ENCODE results near the gene MAVS.

MAVS gene

DNA sequence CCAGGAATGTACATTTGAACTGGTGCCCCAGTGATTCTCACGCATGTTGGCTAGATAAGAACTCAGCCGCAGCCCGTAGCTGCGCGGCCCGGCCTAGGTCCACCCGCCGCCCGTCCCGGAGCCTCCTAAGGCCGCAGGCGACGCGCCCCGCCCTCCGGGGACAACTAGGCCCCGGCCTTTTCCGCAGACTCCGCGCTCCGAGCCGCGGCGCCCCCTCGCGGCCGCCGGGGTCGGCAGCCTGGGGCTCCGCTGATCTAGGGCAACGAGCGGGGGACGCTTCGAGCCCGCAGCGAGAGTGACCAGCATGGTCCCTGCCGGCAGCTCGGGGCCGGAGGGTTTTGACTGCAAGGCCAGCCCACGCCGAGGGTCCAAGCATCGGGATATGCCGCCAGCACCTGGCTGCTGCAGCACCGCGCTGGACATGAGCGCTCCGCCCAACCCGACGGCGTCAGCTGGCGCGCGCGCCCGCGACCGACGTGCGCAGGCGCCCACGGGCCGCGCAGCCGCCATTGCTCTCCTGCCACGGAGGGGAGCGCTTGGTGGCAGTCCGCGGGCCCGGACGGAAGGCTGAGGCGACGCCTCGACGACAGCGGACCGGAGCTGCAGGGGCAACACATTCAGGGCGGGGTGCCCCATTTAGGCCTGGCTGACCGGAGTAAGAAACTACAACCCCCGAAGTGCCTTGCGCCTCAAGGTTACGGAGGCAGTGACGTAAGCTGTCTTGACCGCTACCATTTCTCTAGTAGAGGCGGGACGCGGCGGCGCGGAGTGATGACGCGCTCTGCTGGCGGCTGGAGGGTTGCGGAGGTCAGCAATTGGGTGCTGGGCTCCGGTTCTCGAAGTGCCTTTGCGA is 26.4 kb upstream of the MAVS start, which contains the start of gene AP5S1:
TSS of gene AP5S1 (plus strand) at position 500 of the 853 bp plus-strand sequence. CDS start 1,571 bp downstream, outside the sequence.
- H3K27me3 ChIP-seq (ENCODE audit: insufficient read depth, poor library complexity, severe bottlenecking): no peaks in the 10 kb centered on the region
- ATAC-seq (ENCODE audit: low read depth): peak; percentile 70
- peak; percentile 99 for TF ChIP-seq CTCF (IDR thresholded peaks at IDR 0.05; ENCODE audit: poor library complexity, severe bottlenecking)
- DNase-seq (ENCODE audit: low spot score): peak; percentile 96
- H3K27ac ChIP-seq (ENCODE audit: poor library complexity, severe bottlenecking): peak within 1 kb of the TSS; percentile 72
- no peaks in the 10 kb centered on the region for H3K9me3 ChIP-seq (ENCODE audit: severe bottlenecking)
- peaks cover 12% of the 10 kb centered on the region for H3K36me3 ChIP-seq (ENCODE audit: low read depth)
- peaks cover 8% of the 10 kb centered on the region for H3K4me1 ChIP-seq (ENCODE audit: insufficient read depth, poor library complexity, severe bottlenecking)
- H3K4me3 ChIP-seq (ENCODE audit: severe bottlenecking): peak within 1 kb of the TSS; percentile 76

- Histone ChIP-seq H3K9me3 (ENCODE audit: severe bottlenecking) (no peaks in the 10 kb centered on the region), H3K4me3 (ENCODE audit: severe bottlenecking) (peak overlapping the region; percentile 76), H3K27me3 (ENCODE audit: insufficient read depth, poor library complexity, severe bottlenecking) (no peaks in the 10 kb centered on the region), H3K36me3 (ENCODE audit: low read depth) (peaks cover 12% of the 10 kb centered on the region), H3K27ac (ENCODE audit: poor library complexity, severe bottlenecking) (peak overlapping the region; percentile 72), H3K4me1 (ENCODE audit: insufficient read depth, poor library complexity, severe bottlenecking) (peaks cover 8% of the 10 kb centered on the region)
- TF ChIP-seq CTCF (IDR thresholded peaks at IDR 0.05; ENCODE audit: poor library complexity, severe bottlenecking): no peak
- DNase-seq (ENCODE audit: low spot score) (no peak), ATAC-seq (ENCODE audit: low read depth) (no peak)
Measured at GRCh38 chr20:3820901-3821727, 25.5 kb upstream of the MAVS start.

GRCh38 chr20:3821996-3822395 is 24.6 kb upstream of the MAVS start:
- Histone ChIP-seq H3K4me1 (ENCODE audit: insufficient read depth, poor library complexity, severe bottlenecking) (peaks cover 8% of the 10 kb centered on the region), H3K4me3 (ENCODE audit: severe bottlenecking) (no peak overlapping the region), H3K36me3 (ENCODE audit: low read depth) (peaks cover 12% of the 10 kb centered on the region), H3K27me3 (ENCODE audit: insufficient read depth, poor library complexity, severe bottlenecking) (no peaks in the 10 kb centered on the region), H3K27ac (ENCODE audit: poor library complexity, severe bottlenecking) (no peak overlapping the region), H3K9me3 (ENCODE audit: severe bottlenecking) (no peaks in the 10 kb centered on the region)
- no peak for TF ChIP-seq CTCF (IDR thresholded peaks at IDR 0.05; ENCODE audit: poor library complexity, severe bottlenecking)
- ATAC-seq (ENCODE audit: low read depth) (no peak), DNase-seq (ENCODE audit: low spot score) (no peak)

DNA sequence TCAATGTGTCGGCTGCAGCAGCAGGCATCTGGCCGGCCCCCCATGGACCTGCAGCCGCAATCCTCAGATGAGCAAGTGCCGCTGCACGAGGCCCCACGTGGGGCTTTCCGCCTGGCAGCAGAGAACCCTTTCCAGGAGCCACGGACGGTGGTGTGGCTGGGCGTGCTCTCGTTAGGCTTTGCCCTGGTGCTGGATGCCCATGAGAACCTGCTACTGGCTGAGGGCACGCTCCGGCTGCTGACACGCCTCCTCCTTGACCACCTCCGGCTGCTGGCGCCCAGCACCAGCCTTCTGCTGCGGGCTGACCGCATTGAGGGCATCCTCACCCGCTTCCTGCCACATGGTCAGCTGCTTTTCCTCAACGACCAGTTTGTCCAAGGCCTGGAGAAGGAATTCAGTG is 22.8 kb upstream of the MAVS start:
- Histone ChIP-seq H3K36me3 (ENCODE audit: low read depth) (peaks cover 12% of the 10 kb centered on the region), H3K27me3 (ENCODE audit: insufficient read depth, poor library complexity, severe bottlenecking) (no peaks in the 10 kb centered on the region), H3K4me3 (ENCODE audit: severe bottlenecking) (no peak overlapping the region), H3K9me3 (ENCODE audit: severe bottlenecking) (no peaks in the 10 kb centered on the region), H3K4me1 (ENCODE audit: insufficient read depth, poor library complexity, severe bottlenecking) (peaks cover 8% of the 10 kb centered on the region), H3K27ac (ENCODE audit: poor library complexity, severe bottlenecking) (no peak overlapping the region)
- DNase-seq (ENCODE audit: low spot score) (no peak), ATAC-seq (ENCODE audit: low read depth) (no peak)
- no peak for TF ChIP-seq CTCF (IDR thresholded peaks at IDR 0.05; ENCODE audit: poor library complexity, severe bottlenecking)
